Measurements from ENCODE around the gene ATP5MC3. TPM values are rescaled to one million over a fixed set of nuclear protein-coding genes. Genes with fewer than 3 reads are reported as not detected.

Gene ATP5MC3
- total RNA-seq, 1 experiment from 2014 or later = 389 TPM

GRCh38 chr2:175175320-175175719 lies 6.2 kb downstream of the ATP5MC3 start:
- POLR2A ChIA-PET (ENCODE audit: low non-redundant PET) = no interaction called here
- no peaks in the 10 kb centered on the region for H3K27me3 ChIP-seq (replicated peaks; ENCODE audit: insufficient read depth, low read depth, low read length, poor library complexity)
- H3K4me1 ChIP-seq (ENCODE audit: insufficient read depth, low read length, poor library complexity, severe bottlenecking) = peaks cover 14% of the 10 kb centered on the region
- no peak for TF ChIP-seq EZH2 (IDR thresholded peaks at IDR 0.05; ENCODE audit: borderline replicate concordance, low read depth, low read length, poor library complexity, severe bottlenecking)
- no peak for TF ChIP-seq CTCF (conservative IDR thresholded peaks at IDR 0.05; ENCODE audit: low read depth, low read length)
- H3K4me3 ChIP-seq (ENCODE audit: low read depth, low read length, poor library complexity, severe bottlenecking) = no peak overlapping the region
- DNase-seq (ENCODE audit: low spot score) = no peak
- BruUV-seq (replicated peaks) = no TSS peak
- intact Hi-C loops (cut with micrococcal nuclease; ENCODE audit: unreplicated experiment) = no loop called here
- peaks cover 50% of the 10 kb centered on the region for H3K36me3 ChIP-seq (ENCODE audit: insufficient read depth, low read length, poor library complexity, severe bottlenecking)
- H3K9me3 ChIP-seq (ENCODE audit: low read depth, low read length, poor library complexity, severe bottlenecking) = no peaks in the 10 kb centered on the region
- CTCF ChIA-PET = no interaction called here
- no peak overlapping the region for H3K27ac ChIP-seq (ENCODE audit: low read depth, low read length, poor library complexity, severe bottlenecking)

- Histone ChIP-seq H3K27me3 (replicated peaks; ENCODE audit: insufficient read depth, low read depth, low read length, poor library complexity) (no peaks in the 10 kb centered on the region), H3K36me3 (ENCODE audit: insufficient read depth, low read length, poor library complexity, severe bottlenecking) (peaks cover 11% of the 10 kb centered on the region), H3K4me3 (ENCODE audit: low read depth, low read length, poor library complexity, severe bottlenecking) (no peak overlapping the region), H3K4me1 (ENCODE audit: insufficient read depth, low read length, poor library complexity, severe bottlenecking) (peaks cover 13% of the 10 kb centered on the region), H3K9me3 (ENCODE audit: low read depth, low read length, poor library complexity, severe bottlenecking) (no peaks in the 10 kb centered on the region), H3K27ac (ENCODE audit: low read depth, low read length, poor library complexity, severe bottlenecking) (no peak overlapping the region)
- no peak for TF ChIP-seq CTCF (conservative IDR thresholded peaks at IDR 0.05; ENCODE audit: low read depth, low read length)
- no peak for TF ChIP-seq EZH2 (IDR thresholded peaks at IDR 0.05; ENCODE audit: borderline replicate concordance, low read depth, low read length, poor library complexity, severe bottlenecking)
- no TSS peak for BruUV-seq (replicated peaks)
- DNase-seq (ENCODE audit: low spot score) = no peak
- CTCF ChIA-PET = no interaction called here
- intact Hi-C loops (cut with micrococcal nuclease; ENCODE audit: unreplicated experiment) = no loop called here
- POLR2A ChIA-PET (ENCODE audit: low non-redundant PET) = interaction anchor here (0.6 kb wide), 1 partner anchor 924 kb away, joined by 5 read pairs; no protein-coding TSS in a partner anchor
Observed at GRCh38 chr2:175170659-175171304, 10.7 kb downstream of the ATP5MC3 start.

- no peak for DNase-seq (ENCODE audit: low spot score)
- H3K27ac ChIP-seq (ENCODE audit: low read depth, low read length, poor library complexity, severe bottlenecking) = no peak overlapping the region
- ChIA-PET CTCF (no interaction called here), POLR2A (ENCODE audit: low non-redundant PET) (no interaction called here)
- no peaks in the 10 kb centered on the region for H3K36me3 ChIP-seq (ENCODE audit: insufficient read depth, low read length, poor library complexity, severe bottlenecking)
- H3K4me1 ChIP-seq (ENCODE audit: insufficient read depth, low read length, poor library complexity, severe bottlenecking) = peaks cover 18% of the 10 kb centered on the region
- H3K9me3 ChIP-seq (ENCODE audit: low read depth, low read length, poor library complexity, severe bottlenecking) = no peaks in the 10 kb centered on the region
- no TSS peak for BruUV-seq (replicated peaks)
- H3K4me3 ChIP-seq (ENCODE audit: low read depth, low read length, poor library complexity, severe bottlenecking) = peak overlapping the region; percentile 89
- H3K27me3 ChIP-seq (replicated peaks; ENCODE audit: insufficient read depth, low read depth, low read length, poor library complexity) = no peaks in the 10 kb centered on the region
- TF ChIP-seq EZH2 (IDR thresholded peaks at IDR 0.05; ENCODE audit: borderline replicate concordance, low read depth, low read length, poor library complexity, severe bottlenecking) (no peak), CTCF (conservative IDR thresholded peaks at IDR 0.05; ENCODE audit: low read depth, low read length) (no peak)
- intact Hi-C loops (cut with micrococcal nuclease; ENCODE audit: unreplicated experiment) = no loop called here
Observed at GRCh38 chr2:175169191-175169590, 12.3 kb downstream of the ATP5MC3 start.

All from A673 (cell line).